Testis (tissue), 3 donors: Measurements from ENCODE around the gene FAF1. TPM values are rescaled to one million over a fixed set of nuclear protein-coding genes. Genes with fewer than 3 reads are reported as not detected.

Experiments used
- DNase-seq: peaks from one replicate; pipeline ENCODE4 v3.0.0-alpha.2; 2019
- H3K27ac ChIP-seq, 2 donors: fragments of 200-600 bp; sonication (generic); one replicate each; pipeline ENCODE4 v1.5.1; 2019
- H3K27me3 ChIP-seq: fragments of 200-600 bp; sonication (generic); one replicate; pipeline ENCODE4 v1.5.1; 2019
- H3K36me3 ChIP-seq: fragments of 200-600 bp; sonication (generic); one replicate; pipeline ENCODE4 v1.5.1; 2017; ENCODE audit warnings: low read depth; ENCODE audit errors: missing control alignments
- H3K4me1 ChIP-seq: fragments of 200-600 bp; sonication (generic); one replicate; pipeline ENCODE4 v1.5.1; 2019
- H3K4me3 ChIP-seq, 2 donors: fragments of 200-600 bp; sonication (generic); one replicate each; pipeline ENCODE4 v1.5.1; 2017 to 2019
- H3K9me3 ChIP-seq: fragments of 200-600 bp; sonication (generic); one replicate; pipeline ENCODE4 v1.5.1; 2017
- POLR2A ChIP-seq: fragments of 450-650 bp; IDR thresholded peaks from one replicate; pipeline ENCODE4 v1.6.1; 2017; ENCODE audit warnings: antibody characterized with exemption, mild to moderate bottlenecking, moderate library complexity
- WGBS, 2 donors: methylation state at CpG; one replicate each; pipeline ENCODE4 v1.1.5; 2018; 5-methylcytosine and 5-hydroxymethylcytosine counted together
- intact Hi-C: fragments of 100-400 bp; cut with DNase I; formaldehyde crosslinking; loops from one replicate; pipeline ENCODE4 v1.15.1; 2023; ENCODE audit warnings: low total_unique reads
- polyA plus RNA-seq: library from polyadenylated mRNA; stranded (reverse); fragments of 350-450 nt; fragmentation: Illumina TruSeq; extraction: RNeasy Lipid Tissue Mini Kit (QIAGEN cat#74804); gene quantifications from one replicate; pipeline ENCODE4 v1.2.3, GENCODE V29; 2014; ENCODE audit warnings: low read depth, low replicate concordance; ENCODE audit not compliant: insufficient read depth
- total RNA-seq, 2 donors: library from RNA; depleted of rRNA; stranded (reverse); fragments of >200 nt; gene quantifications; one replicate each; pipeline ENCODE4 v1.2.3, GENCODE V29; 2016
- TF ChIP-seq, protein P1 (sequence below), 3 experiments: fragments of 450-650 bp in 2 of 3; fragments of 200-600 bp in 1 of 3; sonication (generic) in 1 of 3; IDR thresholded peaks; one replicate each; pipeline ENCODE4 v1.5.1; 2016 to 2019; ENCODE audit warnings: antibody characterized with exemption in 3 of 3, mild to moderate bottlenecking in 2 of 3, moderate library complexity in 1 of 3

Gene FAF1
- total and polyA plus RNA-seq, 3 donors from 2014 or later: 46.5 to 236 (median 61.6) TPM

DNA sequence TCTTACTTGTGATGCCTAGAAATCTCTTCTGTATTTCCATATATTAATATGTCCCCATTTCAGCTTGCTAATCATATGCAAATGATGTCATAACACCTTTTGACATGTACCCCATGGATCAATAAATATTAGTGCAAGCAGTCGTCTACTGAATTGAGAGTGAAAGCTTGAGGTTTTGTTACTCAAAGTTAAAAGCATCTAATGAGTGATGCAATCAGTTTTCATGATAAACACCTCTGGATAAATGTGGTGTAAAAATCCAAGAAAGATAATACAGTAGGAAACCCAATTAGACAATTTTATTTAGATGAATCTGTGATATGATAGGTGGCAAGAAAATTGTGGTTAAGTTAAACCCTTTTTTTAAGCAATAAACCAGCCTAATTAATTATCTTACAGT is 395.6 kb downstream of the FAF1 start:
- no peaks in the 10 kb centered on the region for H3K9me3 ChIP-seq
- H3K4me3 ChIP-seq: no peak overlapping the region
- no peak overlapping the region for H3K27ac ChIP-seq
- DNase-seq: no peak
- TF ChIP-seq POLR2A: no peak
- TF ChIP-seq, protein P1, sequence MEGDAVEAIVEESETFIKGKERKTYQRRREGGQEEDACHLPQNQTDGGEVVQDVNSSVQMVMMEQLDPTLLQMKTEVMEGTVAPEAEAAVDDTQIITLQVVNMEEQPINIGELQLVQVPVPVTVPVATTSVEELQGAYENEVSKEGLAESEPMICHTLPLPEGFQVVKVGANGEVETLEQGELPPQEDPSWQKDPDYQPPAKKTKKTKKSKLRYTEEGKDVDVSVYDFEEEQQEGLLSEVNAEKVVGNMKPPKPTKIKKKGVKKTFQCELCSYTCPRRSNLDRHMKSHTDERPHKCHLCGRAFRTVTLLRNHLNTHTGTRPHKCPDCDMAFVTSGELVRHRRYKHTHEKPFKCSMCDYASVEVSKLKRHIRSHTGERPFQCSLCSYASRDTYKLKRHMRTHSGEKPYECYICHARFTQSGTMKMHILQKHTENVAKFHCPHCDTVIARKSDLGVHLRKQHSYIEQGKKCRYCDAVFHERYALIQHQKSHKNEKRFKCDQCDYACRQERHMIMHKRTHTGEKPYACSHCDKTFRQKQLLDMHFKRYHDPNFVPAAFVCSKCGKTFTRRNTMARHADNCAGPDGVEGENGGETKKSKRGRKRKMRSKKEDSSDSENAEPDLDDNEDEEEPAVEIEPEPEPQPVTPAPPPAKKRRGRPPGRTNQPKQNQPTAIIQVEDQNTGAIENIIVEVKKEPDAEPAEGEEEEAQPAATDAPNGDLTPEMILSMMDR (IDR thresholded peaks at IDR 0.05): no peak
- no peaks in the 10 kb centered on the region for H3K27me3 ChIP-seq
- H3K36me3 ChIP-seq: no peaks in the 10 kb centered on the region
- H3K4me1 ChIP-seq: no peaks in the 10 kb centered on the region
- 88 to 95% methylated on average over 1 of the region's 1 CpG for WGBS, 2 donors
- intact Hi-C loops: no loop called here

DNA sequence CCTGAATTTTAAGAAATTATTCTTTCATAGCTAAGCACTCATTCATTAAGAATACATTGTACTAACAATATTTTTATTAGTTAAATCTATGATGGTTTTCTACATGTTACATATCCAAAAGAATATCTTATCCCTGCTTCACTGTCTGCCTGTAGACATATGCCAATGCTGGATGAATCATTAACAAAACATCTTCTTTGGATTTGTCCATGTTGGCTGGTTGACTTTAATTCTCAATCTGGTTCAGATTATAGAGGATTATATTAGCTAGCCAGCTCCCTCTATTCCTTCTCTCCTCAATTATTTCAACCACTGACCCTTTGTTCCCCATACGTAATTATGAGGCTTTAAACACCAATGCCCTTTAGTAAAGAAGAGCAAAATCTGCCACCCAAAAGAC is 398.0 kb downstream of the FAF1 start:
- intact Hi-C loops: no loop called here
- WGBS, 2 donors: 90 to 94% methylated on average over 1 of the region's 1 CpG
- no peaks in the 10 kb centered on the region for H3K36me3 ChIP-seq

DNA sequence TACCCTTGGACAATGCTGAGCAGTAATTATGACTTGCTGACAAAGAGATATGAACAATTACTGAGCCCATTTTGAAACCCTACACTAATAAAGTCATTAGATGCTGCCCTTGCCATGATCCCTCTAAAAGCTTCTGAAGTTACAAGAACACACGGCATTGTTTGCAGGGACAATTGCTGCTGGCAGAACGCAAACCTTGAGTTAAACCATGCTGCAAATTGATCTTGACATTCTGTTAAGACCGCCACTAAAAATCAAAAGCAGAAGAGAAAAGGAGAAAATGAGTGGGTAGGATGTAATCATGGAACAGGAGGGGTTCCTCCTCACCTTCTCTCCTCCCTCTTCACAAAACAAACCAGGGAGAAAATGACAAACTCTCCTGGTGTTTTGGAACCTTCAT is 400.6 kb downstream of the FAF1 start:
- Histone ChIP-seq H3K36me3 (no peaks in the 10 kb centered on the region), H3K9me3 (no peaks in the 10 kb centered on the region), H3K4me1 (no peaks in the 10 kb centered on the region), H3K27ac (no peak overlapping the region), H3K27me3 (no peaks in the 10 kb centered on the region), H3K4me3 (no peak overlapping the region)
- no peak for DNase-seq
- intact Hi-C loops: no loop called here
- WGBS, 2 donors: 87 to 99% methylated on average over 3 of the region's 3 CpGs
- TF ChIP-seq, protein P1 (IDR thresholded peaks at IDR 0.05): no peak
- TF ChIP-seq POLR2A: no peak

More for the DNA sequence above, 398.0 kb downstream of the FAF1 start:
- no peak for DNase-seq
- TF ChIP-seq, protein P1 (IDR thresholded peaks at IDR 0.05): no peak
- TF ChIP-seq POLR2A: no peak
- H3K27me3 ChIP-seq: no peaks in the 10 kb centered on the region
- H3K4me3 ChIP-seq: no peak overlapping the region
- no peaks in the 10 kb centered on the region for H3K4me1 ChIP-seq
- H3K27ac ChIP-seq: no peak overlapping the region
- H3K9me3 ChIP-seq: no peaks in the 10 kb centered on the region

DNA sequence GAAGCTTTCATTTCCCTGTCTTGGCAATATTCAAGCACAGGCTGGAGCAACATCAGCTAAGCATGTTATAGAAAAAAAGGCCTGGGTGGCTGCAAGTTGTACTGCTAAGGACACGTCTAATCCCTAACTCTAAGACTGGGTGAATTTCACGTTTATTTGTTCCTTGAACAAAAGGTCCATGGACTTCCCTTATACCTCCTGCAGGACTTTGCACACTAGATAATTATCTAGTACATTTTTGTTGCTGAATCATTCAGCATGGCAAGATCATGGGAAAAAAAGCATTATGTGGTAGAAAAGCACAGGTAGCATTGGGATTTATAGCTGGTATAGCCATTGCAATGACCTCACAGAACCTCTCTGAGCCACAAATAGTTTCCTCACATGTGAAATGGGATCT is 406.1 kb downstream of the FAF1 start:
- TF ChIP-seq POLR2A: no peak
- TF ChIP-seq, protein P1 (IDR thresholded peaks at IDR 0.05): no peak
- 82 to 93% methylated on average over 2 of the region's 2 CpGs for WGBS, 2 donors
- H3K27me3 ChIP-seq: no peaks in the 10 kb centered on the region
- H3K9me3 ChIP-seq: no peaks in the 10 kb centered on the region
- no peaks in the 10 kb centered on the region for H3K4me1 ChIP-seq
- DNase-seq: no peak
- H3K36me3 ChIP-seq: no peaks in the 10 kb centered on the region
- intact Hi-C loops: no loop called here
- no peak overlapping the region for H3K4me3 ChIP-seq
- H3K27ac ChIP-seq: no peak overlapping the region

DNA sequence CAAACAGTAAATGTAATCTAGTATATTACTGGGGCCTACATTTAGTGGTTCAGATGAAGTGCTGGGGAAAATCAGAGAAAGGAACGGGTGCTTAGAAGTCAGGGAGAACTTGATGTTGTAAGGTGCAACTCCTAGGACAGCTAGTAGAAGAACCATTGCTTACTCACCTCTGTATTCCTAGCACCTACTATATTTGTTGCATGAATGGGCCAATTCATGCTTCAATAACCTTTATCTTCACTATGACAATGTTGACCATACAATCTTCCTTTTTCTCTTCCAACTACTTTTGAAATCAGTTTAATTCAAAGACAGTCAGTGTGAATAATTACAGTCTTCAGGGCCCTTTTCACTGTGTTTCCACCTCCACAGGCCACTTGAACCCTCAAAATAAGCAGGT is 411.8 kb downstream of the FAF1 start:
- no peak overlapping the region for H3K4me3 ChIP-seq
- no peak overlapping the region for H3K27ac ChIP-seq
- H3K9me3 ChIP-seq: no peaks in the 10 kb centered on the region
- WGBS, 2 donors: 89 to 100% methylated on average over 1 of the region's 1 CpG
- TF ChIP-seq POLR2A: no peak
- TF ChIP-seq, protein P1 (IDR thresholded peaks at IDR 0.05): no peak
- no peaks in the 10 kb centered on the region for H3K36me3 ChIP-seq
- intact Hi-C loops: no loop called here
- DNase-seq: no peak
- H3K4me1 ChIP-seq: no peaks in the 10 kb centered on the region
- no peaks in the 10 kb centered on the region for H3K27me3 ChIP-seq
